Measurements from ENCODE around the gene GALNT2.
A peak's percentile ranks its signal among the peaks of the same experiment; 100 is the strongest.

GALNT2 gene

GRCh38 chr1:230079199-230080024, 12.4 kb downstream of the GALNT2 start:
- H3K27me3 ChIP-seq (ENCODE audit: control insufficient read depth in 2 of 2, insufficient read depth in 2 of 2, low read length in 2 of 2): no peaks in the 10 kb centered on the region
- no peak overlapping the region for H3K27ac ChIP-seq (ENCODE audit: low read depth in 2 of 2, low read length in 2 of 2)
- peaks cover 0 to 4% of the 10 kb centered on the region in 2 donors for H3K4me1 ChIP-seq (ENCODE audit: control insufficient read depth in 2 of 2, insufficient read depth in 2 of 2, low read length in 2 of 2)
- H3K9ac ChIP-seq (ENCODE audit: low read depth in 1 of 2, low read length in 2 of 2): no peak overlapping the region
- no peak overlapping the region for H3K4me3 ChIP-seq (ENCODE audit: low read length in 2 of 2)
- H3K36me3 ChIP-seq (ENCODE audit: control insufficient read depth in 2 of 2, insufficient read depth in 2 of 2, low read length in 2 of 2): peaks cover 0 to 2% of the 10 kb centered on the region in 2 donors
- H3K9me3 ChIP-seq (ENCODE audit: control insufficient read depth in 2 of 2, low read length in 2 of 2): no peaks in the 10 kb centered on the region

DNA sequence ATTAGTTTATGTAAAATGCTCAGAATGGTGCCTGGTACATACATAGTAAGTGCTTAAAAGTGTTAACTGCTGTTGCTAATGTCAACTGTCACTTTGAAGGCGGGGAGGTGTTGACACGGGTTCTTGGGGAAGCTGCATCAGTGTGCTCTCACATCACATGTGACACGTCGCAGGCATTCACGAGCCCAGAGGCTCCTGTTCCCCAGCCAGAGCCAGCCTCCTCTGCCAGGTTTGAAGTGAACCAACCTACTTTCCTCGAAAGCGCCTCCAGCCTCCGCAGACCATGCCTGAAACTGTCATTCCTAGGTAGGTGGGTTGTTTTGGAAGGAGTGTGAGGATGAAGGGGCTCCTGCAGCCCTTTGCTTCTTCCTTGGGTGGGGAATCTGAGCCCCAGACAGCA, 13.8 kb downstream of the GALNT2 start:
- Histone ChIP-seq H3K4me1 (ENCODE audit: control insufficient read depth in 2 of 2, insufficient read depth in 2 of 2, low read length in 2 of 2) (peaks cover 0 to 7% of the 10 kb centered on the region in 2 donors), H3K9ac (ENCODE audit: low read depth in 1 of 2, low read length in 2 of 2) (no peak overlapping the region), H3K4me3 (ENCODE audit: low read length in 2 of 2) (no peak overlapping the region), H3K36me3 (ENCODE audit: control insufficient read depth in 2 of 2, insufficient read depth in 2 of 2, low read length in 2 of 2) (peaks cover 0 to 2% of the 10 kb centered on the region in 2 donors), H3K9me3 (ENCODE audit: control insufficient read depth in 2 of 2, low read length in 2 of 2) (no peaks in the 10 kb centered on the region), H3K27me3 (ENCODE audit: control insufficient read depth in 2 of 2, insufficient read depth in 2 of 2, low read length in 2 of 2) (no peaks in the 10 kb centered on the region), H3K27ac (ENCODE audit: low read depth in 2 of 2, low read length in 2 of 2) (no peak overlapping the region)

- Histone ChIP-seq H3K4me3 (ENCODE audit: low read length in 2 of 2) (no peak overlapping the region), H3K9ac (ENCODE audit: low read depth in 1 of 2, low read length in 2 of 2) (no peak overlapping the region), H3K27ac (ENCODE audit: low read depth in 2 of 2, low read length in 2 of 2) (no peak overlapping the region), H3K36me3 (ENCODE audit: control insufficient read depth in 2 of 2, insufficient read depth in 2 of 2, low read length in 2 of 2) (peaks cover 0 to 2% of the 10 kb centered on the region in 2 donors), H3K4me1 (ENCODE audit: control insufficient read depth in 2 of 2, insufficient read depth in 2 of 2, low read length in 2 of 2) (peaks cover 0 to 7% of the 10 kb centered on the region in 2 donors), H3K27me3 (ENCODE audit: control insufficient read depth in 2 of 2, insufficient read depth in 2 of 2, low read length in 2 of 2) (no peaks in the 10 kb centered on the region), H3K9me3 (ENCODE audit: control insufficient read depth in 2 of 2, low read length in 2 of 2) (no peaks in the 10 kb centered on the region)
Measured at GRCh38 chr1:230081751-230082150, 14.7 kb downstream of the GALNT2 start.

DNA sequence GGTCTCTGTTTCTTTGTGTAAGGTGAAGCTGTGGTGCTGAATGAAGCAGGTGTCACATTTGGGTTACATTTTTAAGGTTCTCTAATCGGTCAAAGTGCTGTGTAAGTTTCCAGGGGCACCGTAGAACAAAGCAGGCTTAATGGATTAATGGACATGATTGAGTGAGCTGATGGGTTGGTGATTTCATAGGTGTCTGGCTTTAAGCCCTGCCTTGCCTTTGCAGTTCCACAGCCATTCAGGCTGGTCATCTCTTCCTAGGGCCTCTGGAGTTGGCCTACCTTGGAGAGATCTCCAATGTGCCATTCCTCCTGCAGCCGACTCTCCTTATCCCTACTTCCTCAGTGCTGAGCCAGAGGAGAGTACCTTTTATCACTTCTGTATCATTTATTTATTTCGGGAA, 15.2 kb downstream of the GALNT2 start:
- no peak overlapping the region for H3K27ac ChIP-seq (ENCODE audit: low read depth in 2 of 2, low read length in 2 of 2)
- H3K9ac ChIP-seq (ENCODE audit: low read depth in 1 of 2, low read length in 2 of 2): no peak overlapping the region
- H3K9me3 ChIP-seq (ENCODE audit: control insufficient read depth in 2 of 2, low read length in 2 of 2): no peaks in the 10 kb centered on the region
- H3K4me3 ChIP-seq (ENCODE audit: low read length in 2 of 2): no peak overlapping the region
- no peaks in the 10 kb centered on the region for H3K27me3 ChIP-seq (ENCODE audit: control insufficient read depth in 2 of 2, insufficient read depth in 2 of 2, low read length in 2 of 2)
- H3K4me1 ChIP-seq (ENCODE audit: control insufficient read depth in 2 of 2, insufficient read depth in 2 of 2, low read length in 2 of 2): peaks cover 0 to 7% of the 10 kb centered on the region in 2 donors
- peaks cover 0 to 2% of the 10 kb centered on the region in 2 donors for H3K36me3 ChIP-seq (ENCODE audit: control insufficient read depth in 2 of 2, insufficient read depth in 2 of 2, low read length in 2 of 2)

DNA sequence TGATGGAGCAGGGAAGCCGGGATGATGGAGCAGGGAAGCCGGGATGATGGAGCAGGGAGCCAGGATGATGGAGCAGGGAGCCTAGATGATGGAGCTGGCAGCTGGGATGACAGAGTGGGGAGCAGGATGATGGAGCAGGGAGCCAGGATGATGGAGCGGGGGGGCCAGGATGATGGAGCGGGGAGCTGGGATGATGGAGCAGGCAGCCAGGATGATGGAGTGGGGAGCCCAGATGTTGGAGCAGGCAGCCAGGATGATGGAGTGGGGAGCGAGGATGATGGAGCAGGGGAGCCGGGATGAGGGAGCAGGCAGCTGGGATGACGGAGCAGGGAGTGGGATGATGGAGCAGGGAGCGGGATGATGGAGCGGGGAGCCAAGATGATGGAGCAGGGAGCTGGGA, 16.0 kb downstream of the GALNT2 start:
- H3K27me3 ChIP-seq (ENCODE audit: control insufficient read depth in 2 of 2, insufficient read depth in 2 of 2, low read length in 2 of 2): no peaks in the 10 kb centered on the region
- peaks cover 0 to 7% of the 10 kb centered on the region in 2 donors for H3K4me1 ChIP-seq (ENCODE audit: control insufficient read depth in 2 of 2, insufficient read depth in 2 of 2, low read length in 2 of 2)
- H3K4me3 ChIP-seq (ENCODE audit: low read length in 2 of 2): no peak overlapping the region
- no peak overlapping the region for H3K27ac ChIP-seq (ENCODE audit: low read depth in 2 of 2, low read length in 2 of 2)
- H3K9me3 ChIP-seq (ENCODE audit: control insufficient read depth in 2 of 2, low read length in 2 of 2): no peaks in the 10 kb centered on the region
- H3K36me3 ChIP-seq (ENCODE audit: control insufficient read depth in 2 of 2, insufficient read depth in 2 of 2, low read length in 2 of 2): peaks cover 0 to 2% of the 10 kb centered on the region in 2 donors
- no peak overlapping the region for H3K9ac ChIP-seq (ENCODE audit: low read depth in 1 of 2, low read length in 2 of 2)

- Histone ChIP-seq H3K9me3 (ENCODE audit: control insufficient read depth in 2 of 2, low read length in 2 of 2) (no peaks in the 10 kb centered on the region), H3K27me3 (ENCODE audit: control insufficient read depth in 2 of 2, insufficient read depth in 2 of 2, low read length in 2 of 2) (no peaks in the 10 kb centered on the region), H3K9ac (ENCODE audit: low read depth in 1 of 2, low read length in 2 of 2) (no peak overlapping the region), H3K36me3 (ENCODE audit: control insufficient read depth in 2 of 2, insufficient read depth in 2 of 2, low read length in 2 of 2) (peaks cover 0 to 2% of the 10 kb centered on the region in 2 donors), H3K4me3 (ENCODE audit: low read length in 2 of 2) (no peak overlapping the region), H3K4me1 (ENCODE audit: control insufficient read depth in 2 of 2, insufficient read depth in 2 of 2, low read length in 2 of 2) (peaks cover 0 to 7% of the 10 kb centered on the region in 2 donors), H3K27ac (ENCODE audit: low read depth in 2 of 2, low read length in 2 of 2) (peak overlapping the region in 1 of 2 donors; percentile 27)
Measured at GRCh38 chr1:230083746-230084407, 16.8 kb downstream of the GALNT2 start.

GRCh38 chr1:230084408-230085177, 17.6 kb downstream of the GALNT2 start:
- Histone ChIP-seq H3K4me1 (ENCODE audit: control insufficient read depth in 2 of 2, insufficient read depth in 2 of 2, low read length in 2 of 2) (peaks cover 0 to 7% of the 10 kb centered on the region in 2 donors), H3K9ac (ENCODE audit: low read depth in 1 of 2, low read length in 2 of 2) (no peak overlapping the region), H3K9me3 (ENCODE audit: control insufficient read depth in 2 of 2, low read length in 2 of 2) (no peaks in the 10 kb centered on the region), H3K4me3 (ENCODE audit: low read length in 2 of 2) (no peak overlapping the region), H3K27ac (ENCODE audit: low read depth in 2 of 2, low read length in 2 of 2) (peak overlapping the region in 1 of 2 donors; percentile 27), H3K36me3 (ENCODE audit: control insufficient read depth in 2 of 2, insufficient read depth in 2 of 2, low read length in 2 of 2) (peaks cover under 1 to 2% of the 10 kb centered on the region in 2 donors), H3K27me3 (ENCODE audit: control insufficient read depth in 2 of 2, insufficient read depth in 2 of 2, low read length in 2 of 2) (no peaks in the 10 kb centered on the region)

DNA sequence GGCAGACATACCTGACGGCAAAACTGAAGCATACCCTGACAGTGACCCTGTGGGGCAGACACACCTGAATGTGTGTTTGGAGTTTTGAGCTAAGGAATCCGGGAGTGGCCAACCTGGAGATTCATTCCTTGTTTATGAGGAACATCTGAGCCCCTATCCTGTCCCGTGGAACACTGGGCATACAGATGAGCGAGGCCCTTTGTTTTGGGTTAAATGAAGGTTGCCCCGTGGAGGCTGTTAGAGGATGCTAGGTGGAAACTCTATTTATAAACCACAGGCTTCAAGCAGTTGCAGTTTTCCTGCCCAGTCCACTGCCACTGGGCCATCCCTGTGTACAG, 18.1 kb downstream of the GALNT2 start:
- Histone ChIP-seq H3K4me1 (ENCODE audit: control insufficient read depth in 2 of 2, insufficient read depth in 2 of 2, low read length in 2 of 2) (peaks cover 0 to 7% of the 10 kb centered on the region in 2 donors), H3K9me3 (ENCODE audit: control insufficient read depth in 2 of 2, low read length in 2 of 2) (no peaks in the 10 kb centered on the region), H3K9ac (ENCODE audit: low read depth in 1 of 2, low read length in 2 of 2) (no peak overlapping the region), H3K27ac (ENCODE audit: low read depth in 2 of 2, low read length in 2 of 2) (no peak overlapping the region), H3K27me3 (ENCODE audit: control insufficient read depth in 2 of 2, insufficient read depth in 2 of 2, low read length in 2 of 2) (no peaks in the 10 kb centered on the region), H3K4me3 (ENCODE audit: low read length in 2 of 2) (no peak overlapping the region), H3K36me3 (ENCODE audit: control insufficient read depth in 2 of 2, insufficient read depth in 2 of 2, low read length in 2 of 2) (peaks cover 2% of the 10 kb centered on the region in 2 donors)

DNA sequence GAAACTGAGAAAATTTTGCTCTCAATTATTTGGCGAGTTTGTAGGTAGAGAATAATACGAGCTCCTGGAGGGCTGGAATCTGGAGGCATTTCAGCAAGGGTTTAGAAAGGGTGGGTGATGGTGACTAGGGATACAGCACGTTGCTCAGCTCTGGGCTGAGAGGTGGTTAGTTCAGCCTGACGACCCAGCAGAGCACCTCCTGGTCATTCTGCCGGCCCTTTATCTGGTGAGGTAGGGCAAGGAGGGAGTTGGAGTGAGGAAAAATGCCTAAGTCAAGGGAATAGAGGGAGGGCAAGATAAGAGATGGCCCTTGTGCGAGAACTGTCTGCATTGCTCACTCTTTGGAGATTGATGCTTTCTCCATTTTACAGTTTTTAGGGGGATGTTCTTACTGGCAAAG, 19.1 kb downstream of the GALNT2 start:
- no peaks in the 10 kb centered on the region for H3K9me3 ChIP-seq (ENCODE audit: control insufficient read depth in 2 of 2, low read length in 2 of 2)
- peaks cover 2% of the 10 kb centered on the region in 2 donors for H3K36me3 ChIP-seq (ENCODE audit: control insufficient read depth in 2 of 2, insufficient read depth in 2 of 2, low read length in 2 of 2)
- H3K27ac ChIP-seq (ENCODE audit: low read depth in 2 of 2, low read length in 2 of 2): no peak overlapping the region
- peaks cover 0 to 7% of the 10 kb centered on the region in 2 donors for H3K4me1 ChIP-seq (ENCODE audit: control insufficient read depth in 2 of 2, insufficient read depth in 2 of 2, low read length in 2 of 2)
- no peak overlapping the region for H3K9ac ChIP-seq (ENCODE audit: low read depth in 1 of 2, low read length in 2 of 2)
- no peak overlapping the region for H3K4me3 ChIP-seq (ENCODE audit: low read length in 2 of 2)
- H3K27me3 ChIP-seq (ENCODE audit: control insufficient read depth in 2 of 2, insufficient read depth in 2 of 2, low read length in 2 of 2): no peaks in the 10 kb centered on the region
